GM23248 (cell line): Measurements from ENCODE around the gene PRR33. TPM values are rescaled to one million over a fixed set of nuclear protein-coding genes. Genes with fewer than 3 reads are reported as not detected.

Experiments used
- DNase-seq: peaks from one replicate; pipeline ENCODE4 v3.0.0-alpha.2; 2015
- H2AFZ ChIP-seq: fragments of 200-600 bp; sonication (generic); 2 replicates; pipeline ENCODE4 v1.6.1; 2016; ENCODE audit warnings: antibody characterized with exemption
- H3F3A ChIP-seq: fragments of 200-600 bp; sonication (generic); 2 replicates; pipeline ENCODE4 v1.6.1; 2016; ENCODE audit warnings: mild to moderate bottlenecking, antibody characterized with exemption, mixed run types; ENCODE audit not compliant: insufficient read depth
- H3K27ac ChIP-seq: fragments of 200-600 bp; sonication (generic); 2 replicates; pipeline ENCODE4 v1.5.1; 2016; ENCODE audit warnings: mild to moderate bottlenecking
- H3K27me3 ChIP-seq: fragments of 200-600 bp; sonication (generic); replicated peaks from 2 replicates; pipeline ENCODE4 v1.6.1; 2016; ENCODE audit warnings: mild to moderate bottlenecking; ENCODE audit not compliant: insufficient read depth
- H3K36me3 ChIP-seq: fragments of 200-600 bp; sonication (generic); 2 replicates; pipeline ENCODE4 v1.6.1; 2016; ENCODE audit warnings: low read depth, mild to moderate bottlenecking
- H3K4me1 ChIP-seq: fragments of 200-600 bp; sonication (generic); 2 replicates; pipeline ENCODE4 v1.6.1; 2016; ENCODE audit warnings: mild to moderate bottlenecking; ENCODE audit not compliant: insufficient read depth
- H3K4me2 ChIP-seq: fragments of 200-600 bp; sonication (generic); one replicate; pipeline ENCODE4 v1.6.1; 2016; ENCODE audit warnings: mild to moderate bottlenecking; ENCODE audit not compliant: unreplicated experiment
- H3K4me3 ChIP-seq: fragments of 200-600 bp; sonication (generic); 2 replicates; pipeline ENCODE4 v1.5.1; 2016; ENCODE audit warnings: mild to moderate bottlenecking
- H3K79me2 ChIP-seq: fragments of 200-600 bp; sonication (generic); 2 replicates; pipeline ENCODE4 v1.6.1; 2016; ENCODE audit warnings: mild to moderate bottlenecking; ENCODE audit not compliant: insufficient read depth
- H3K9ac ChIP-seq: fragments of 200-600 bp; sonication (generic); 2 replicates; pipeline ENCODE4 v1.6.1; 2016; ENCODE audit warnings: mild to moderate bottlenecking
- H3K9me2 ChIP-seq: fragments of 200-600 bp; sonication (generic); 2 replicates; pipeline ENCODE4 v1.6.1; 2016; ENCODE audit warnings: mixed run types, mild to moderate bottlenecking, moderate library complexity; ENCODE audit not compliant: insufficient read depth
- H3K9me3 ChIP-seq: fragments of 200-600 bp; sonication (generic); one replicate; pipeline ENCODE4 v1.6.1; 2017; ENCODE audit warnings: low read depth
- H4K20me1 ChIP-seq: fragments of 200-600 bp; sonication (generic); 2 replicates; pipeline ENCODE4 v1.6.0; 2016; ENCODE audit not compliant: insufficient read depth
- EZH2 ChIP-seq: fragments of 200-600 bp; sonication (generic); IDR thresholded peaks from 2 replicates; pipeline ENCODE4 v1.6.1; 2018; ENCODE audit warnings: antibody characterized with exemption, mild to moderate bottlenecking; ENCODE audit not compliant: insufficient read depth, poor library complexity, severe bottlenecking
- EZH2phosphoT487 ChIP-seq: fragments of 200-600 bp; sonication (generic); IDR thresholded peaks from 2 replicates; pipeline ENCODE4 v1.6.1; 2018; ENCODE audit warnings: antibody characterized with exemption, moderate library complexity, mild to moderate bottlenecking, low read depth; ENCODE audit not compliant: insufficient read depth
- WGBS, 2 experiments: methylation state at CpG; one replicate each; pipeline ENCODE4 v1.1.6; 2015 to 2017; ENCODE audit warnings: low lambda C conversion rate in 2 of 2, low coverage in 1 of 2; ENCODE audit errors: missing lambda C conversion rate in 2 of 2; 5-methylcytosine and 5-hydroxymethylcytosine counted together
- in situ Hi-C: fragments of 300-500 bp; cut with MboI; formaldehyde crosslinking; loops from 2 replicates; pipeline ENCODE4 v1.15.0; 2020
- polyA plus RNA-seq: library from polyadenylated mRNA; unstranded; fragments of >200 nt; fragmentation: Nextera tagmentation; extraction: Ambion mirVana; gene quantifications from 2 replicates; pipeline ENCODE4 v1.2.1, GENCODE V29; 2016
- total RNA-seq: library from RNA; depleted of rRNA; stranded (reverse); fragments of >200 nt; shearing (Covaris generic); gene quantifications from 2 replicates; pipeline ENCODE4 v1.2.3, GENCODE V29; 2014

PRR33 gene
- total and polyA plus RNA-seq, 2 experiments from 2014 or later = not detected

- 73 to 75% methylated on average over 12 of the region's 12 CpGs for WGBS, 2 experiments
These were observed 5.2 kb upstream of the PRR33 start for GRCh38 chr11:1896923-1897322.

GRCh38 chr11:1896468-1896867 is 4.8 kb upstream of the PRR33 start:
- Histone ChIP-seq H3K4me1 (no peaks in the 10 kb centered on the region), H3F3A (no peaks in the 10 kb centered on the region), H3K9ac (no peak overlapping the region), H4K20me1 (no peaks in the 10 kb centered on the region), H3K27ac (no peak overlapping the region), H3K27me3 (peaks cover 51% of the 10 kb centered on the region), H3K79me2 (no peaks in the 10 kb centered on the region), H3K9me3 (no peaks in the 10 kb centered on the region), H3K36me3 (no peaks in the 10 kb centered on the region), H3K4me2 (no peak overlapping the region), H3K9me2 (no peaks in the 10 kb centered on the region), H2AFZ (no peak overlapping the region), H3K4me3 (no peak overlapping the region)
- WGBS, 2 experiments = 64 to 80% methylated on average over 10 of the region's 10 CpGs
- in situ Hi-C loops = no loop called here
- no peak for DNase-seq
- TF ChIP-seq EZH2phosphoT487 (no peak), EZH2 (no peak)

More at GRCh38 chr11:1896923-1897322, 5.2 kb upstream of the PRR33 start:
- Histone ChIP-seq H3K27ac (no peak overlapping the region), H3K4me1 (no peaks in the 10 kb centered on the region), H3K9me3 (no peaks in the 10 kb centered on the region), H3K4me2 (no peak overlapping the region), H2AFZ (no peak overlapping the region), H3K9ac (no peak overlapping the region), H3F3A (no peaks in the 10 kb centered on the region), H3K27me3 (peaks cover 51% of the 10 kb centered on the region), H4K20me1 (no peaks in the 10 kb centered on the region), H3K4me3 (no peak overlapping the region), H3K79me2 (no peaks in the 10 kb centered on the region), H3K36me3 (no peaks in the 10 kb centered on the region), H3K9me2 (no peaks in the 10 kb centered on the region)
- no peak for TF ChIP-seq EZH2phosphoT487
- TF ChIP-seq EZH2 = no peak
- in situ Hi-C loops = no loop called here
- no peak for DNase-seq

DNA sequence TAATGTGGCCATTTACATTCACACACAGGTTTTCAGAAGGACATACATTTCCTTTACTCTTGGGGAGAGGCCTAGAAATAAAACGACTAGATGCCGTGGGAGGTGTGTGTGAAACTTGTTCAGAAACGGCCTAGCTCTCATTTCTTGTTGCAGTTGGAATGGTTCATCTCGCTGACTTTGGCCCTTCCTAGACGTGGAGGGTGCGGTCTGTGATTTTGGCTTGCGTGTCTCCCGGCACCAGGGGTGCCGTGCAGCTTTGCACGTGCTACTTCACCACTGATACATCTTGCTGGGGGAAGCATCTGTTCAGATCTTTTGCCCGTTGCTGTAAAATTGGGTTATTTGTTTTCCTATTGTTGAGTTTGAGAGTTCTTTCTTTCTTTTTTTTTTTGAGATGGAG is 3.1 kb upstream of the PRR33 start:
- Histone ChIP-seq H3K79me2 (no peaks in the 10 kb centered on the region), H3K36me3 (no peaks in the 10 kb centered on the region), H3K27me3 (peaks cover 38% of the 10 kb centered on the region), H3F3A (no peaks in the 10 kb centered on the region), H3K4me2 (no peak overlapping the region), H3K4me1 (no peaks in the 10 kb centered on the region), H3K9me2 (no peaks in the 10 kb centered on the region), H3K9ac (no peak overlapping the region), H4K20me1 (no peaks in the 10 kb centered on the region), H2AFZ (no peak overlapping the region), H3K9me3 (no peaks in the 10 kb centered on the region), H3K4me3 (no peak overlapping the region), H3K27ac (no peak overlapping the region)
- no peak for DNase-seq
- in situ Hi-C loops = no loop called here
- 71 to 77% methylated on average over 11 of the region's 11 CpGs for WGBS, 2 experiments
- TF ChIP-seq EZH2phosphoT487 (no peak), EZH2 (no peak)

GRCh38 chr11:1893581-1894359 is 2.1 kb upstream of the PRR33 start:
- TF ChIP-seq EZH2phosphoT487 = no peak
- no peak for TF ChIP-seq EZH2
- H4K20me1 ChIP-seq = no peaks in the 10 kb centered on the region
- H3K4me1 ChIP-seq = no peaks in the 10 kb centered on the region
- no peaks in the 10 kb centered on the region for H3K36me3 ChIP-seq
- H3K9me3 ChIP-seq = no peaks in the 10 kb centered on the region
- no peaks in the 10 kb centered on the region for H3F3A ChIP-seq
- no peak overlapping the region for H3K4me3 ChIP-seq
- H2AFZ ChIP-seq = no peak overlapping the region
- in situ Hi-C loops = no loop called here
- whole genome bisulfite sequencing, 2 experiments = 54% methylated on average over 2 to 5 of the region's 5 CpGs
- H3K27ac ChIP-seq = no peak overlapping the region
- no peaks in the 10 kb centered on the region for H3K79me2 ChIP-seq
- DNase-seq = no peak
- H3K27me3 ChIP-seq = peaks cover 30% of the 10 kb centered on the region
- H3K9ac ChIP-seq = no peak overlapping the region
- H3K9me2 ChIP-seq = no peaks in the 10 kb centered on the region
- no peak overlapping the region for H3K4me2 ChIP-seq

GRCh38 chr11:1892558-1892957 is 863 bp upstream of the PRR33 start:
- Histone ChIP-seq H4K20me1 (no peaks in the 10 kb centered on the region), H2AFZ (no peak overlapping the region), H3K27me3 (peaks cover 20% of the 10 kb centered on the region), H3K4me1 (no peaks in the 10 kb centered on the region), H3K9me3 (no peaks in the 10 kb centered on the region), H3K79me2 (no peaks in the 10 kb centered on the region), H3K9me2 (no peaks in the 10 kb centered on the region), H3K27ac (no peak overlapping the region), H3K4me2 (no peak overlapping the region), H3K9ac (no peak overlapping the region), H3K4me3 (no peak overlapping the region), H3K36me3 (no peaks in the 10 kb centered on the region), H3F3A (no peaks in the 10 kb centered on the region)
- 40 to 46% methylated on average over 3 to 5 of the region's 5 CpGs for WGBS, 2 experiments
- TF ChIP-seq EZH2phosphoT487 = no peak
- no peak for TF ChIP-seq EZH2
- in situ Hi-C loops = no loop called here
- no peak for DNase-seq
